ENCODE measurements around the gene MROH8. TPM values are rescaled to one million over a fixed set of nuclear protein-coding genes. Genes with fewer than 3 reads are reported as not detected.

The MROH8 gene
- total RNA-seq, 3 donors from 2014 or later (not counting 1 experiment from before 2014, with no cell fraction given) = 1.7 to 3.2 (median 2.3) TPM

GRCh38 chr20:37218441-37218840 lies 39.1 kb upstream of the MROH8 start:
- Mint-ChIP-seq H3K27me3 (ENCODE audit: low read depth in 2 of 2) (no peaks in the 10 kb centered on the region), H3K27ac (no peak overlapping the region), H3K9me3 (no peaks in the 10 kb centered on the region), H3K4me3 (no peak overlapping the region), H3K4me1 (peaks cover 5 to 12% of the 10 kb centered on the region in 2 donors), H3K36me3 (peaks cover 14% of the 10 kb centered on the region)
- Histone ChIP-seq H3K4me1 (ENCODE audit: control insufficient read depth, insufficient read depth, low read length) (no peaks in the 10 kb centered on the region), H3K4me3 (ENCODE audit: low read length) (no peak overlapping the region), H3K9me3 (ENCODE audit: control insufficient read depth, insufficient read depth, low read length) (no peaks in the 10 kb centered on the region), H3K27me3 (ENCODE audit: control insufficient read depth, insufficient read depth, low read length) (no peaks in the 10 kb centered on the region), H3K27ac (ENCODE audit: low read length) (no peak overlapping the region), H3K36me3 (ENCODE audit: control insufficient read depth, insufficient read depth, low read length) (peaks cover 59% of the 10 kb centered on the region)
- TF ChIP-seq CTCF (IDR thresholded peaks at IDR 0.05) = no peak
- WGBS (ENCODE audit: insufficient coverage) = 95% methylated on average over 4 of the region's 4 CpGs
- DNase-seq (no peak), ATAC-seq (no peak)
- intact Hi-C loops (cut with micrococcal nuclease) = no loop called here

DNA sequence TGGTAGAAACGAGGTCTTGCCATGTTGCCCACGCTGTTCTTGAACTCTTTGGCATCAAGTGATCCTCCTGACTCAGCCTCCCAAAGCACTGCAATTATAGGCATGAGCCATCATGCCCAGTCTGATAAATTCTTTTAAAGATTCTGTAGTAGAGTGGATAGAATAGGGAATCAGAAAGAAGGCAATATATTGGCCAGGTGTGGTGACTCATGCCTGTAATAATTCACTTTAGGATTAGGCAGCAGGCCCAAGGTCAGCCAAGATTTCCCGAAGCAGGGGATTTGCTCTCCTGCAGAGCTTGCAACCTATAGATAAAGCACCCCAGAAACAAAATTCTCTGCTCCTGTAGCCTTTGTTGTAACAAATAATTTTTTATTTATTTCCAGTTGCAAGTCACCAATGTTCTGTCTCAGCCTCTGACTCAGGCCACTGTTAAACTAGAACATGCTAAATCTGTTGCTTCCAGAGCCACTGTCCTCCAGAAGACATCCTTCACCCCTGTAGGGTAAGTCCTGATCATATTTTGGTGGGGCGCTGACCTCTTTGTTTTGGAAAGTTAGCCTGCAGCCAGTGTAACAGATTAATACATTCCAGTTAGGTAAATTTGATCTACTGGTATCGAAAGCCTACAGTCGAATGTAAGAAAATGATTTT lies 30.4 kb upstream of the MROH8 start:
- Histone ChIP-seq H3K9me3 (ENCODE audit: control insufficient read depth, insufficient read depth, low read length) (no peaks in the 10 kb centered on the region), H3K36me3 (ENCODE audit: control insufficient read depth, insufficient read depth, low read length) (peaks cover 79% of the 10 kb centered on the region), H3K4me1 (ENCODE audit: control insufficient read depth, insufficient read depth, low read length) (no peaks in the 10 kb centered on the region), H3K4me3 (ENCODE audit: low read length) (no peak overlapping the region), H3K27ac (ENCODE audit: low read length) (no peak overlapping the region), H3K27me3 (ENCODE audit: control insufficient read depth, insufficient read depth, low read length) (no peaks in the 10 kb centered on the region)
- no peak overlapping the region for H3K4me3 Mint-ChIP-seq
- H3K27ac Mint-ChIP-seq = no peak overlapping the region
- intact Hi-C loops (cut with micrococcal nuclease) = no loop called here
- 96% methylated on average over 6 of the region's 6 CpGs for WGBS (ENCODE audit: insufficient coverage)
- no peaks in the 10 kb centered on the region for H3K4me1 Mint-ChIP-seq
- ATAC-seq = no peak
- no peak for DNase-seq
- no peaks in the 10 kb centered on the region for H3K9me3 Mint-ChIP-seq
- peaks cover 8% of the 10 kb centered on the region for H3K36me3 Mint-ChIP-seq
- H3K27me3 Mint-ChIP-seq (ENCODE audit: low read depth in 2 of 2) = no peaks in the 10 kb centered on the region
- TF ChIP-seq CTCF (IDR thresholded peaks at IDR 0.05) = no peak

GRCh38 chr20:37209193-37209592 lies 29.8 kb upstream of the MROH8 start:
- Mint-ChIP-seq H3K9me3 (no peaks in the 10 kb centered on the region), H3K27me3 (ENCODE audit: low read depth in 2 of 2) (no peaks in the 10 kb centered on the region), H3K4me1 (no peaks in the 10 kb centered on the region), H3K27ac (no peak overlapping the region), H3K36me3 (peaks cover 14% of the 10 kb centered on the region), H3K4me3 (no peak overlapping the region)
- Histone ChIP-seq H3K36me3 (ENCODE audit: control insufficient read depth, insufficient read depth, low read length) (peaks cover 79% of the 10 kb centered on the region), H3K27me3 (ENCODE audit: control insufficient read depth, insufficient read depth, low read length) (no peaks in the 10 kb centered on the region), H3K4me3 (ENCODE audit: low read length) (no peak overlapping the region), H3K9me3 (ENCODE audit: control insufficient read depth, insufficient read depth, low read length) (no peaks in the 10 kb centered on the region), H3K27ac (ENCODE audit: low read length) (no peak overlapping the region), H3K4me1 (ENCODE audit: control insufficient read depth, insufficient read depth, low read length) (no peaks in the 10 kb centered on the region)
- no peak for ATAC-seq
- no peak for TF ChIP-seq CTCF (IDR thresholded peaks at IDR 0.05)
- WGBS (ENCODE audit: insufficient coverage) = 96% methylated on average over 3 of the region's 3 CpGs
- intact Hi-C loops (cut with micrococcal nuclease) = no loop called here
- no peak for DNase-seq

GRCh38 chr20:37207171-37207570 lies 27.8 kb upstream of the MROH8 start:
- Histone ChIP-seq H3K27me3 (ENCODE audit: control insufficient read depth, insufficient read depth, low read length) (no peaks in the 10 kb centered on the region), H3K9me3 (ENCODE audit: control insufficient read depth, insufficient read depth, low read length) (no peaks in the 10 kb centered on the region), H3K4me1 (ENCODE audit: control insufficient read depth, insufficient read depth, low read length) (no peaks in the 10 kb centered on the region), H3K4me3 (ENCODE audit: low read length) (no peak overlapping the region), H3K36me3 (ENCODE audit: control insufficient read depth, insufficient read depth, low read length) (peaks cover 78% of the 10 kb centered on the region), H3K27ac (ENCODE audit: low read length) (no peak overlapping the region)
- Mint-ChIP-seq H3K4me3 (no peak overlapping the region), H3K27me3 (ENCODE audit: low read depth in 2 of 2) (no peaks in the 10 kb centered on the region), H3K9me3 (no peaks in the 10 kb centered on the region), H3K4me1 (no peaks in the 10 kb centered on the region), H3K36me3 (peaks cover 19% of the 10 kb centered on the region), H3K27ac (no peak overlapping the region)
- intact Hi-C loops (cut with micrococcal nuclease) = no loop called here
- no peak for TF ChIP-seq CTCF (IDR thresholded peaks at IDR 0.05)
- 96% methylated on average over 11 of the region's 11 CpGs for WGBS (ENCODE audit: insufficient coverage)
- ATAC-seq (no peak), DNase-seq (no peak)

All from natural killer cell (primary cell).